Lower lobe of right lung (tissue), 2 donors: ENCODE results near the gene TOMM40L. TPM values are rescaled to one million over a fixed set of nuclear protein-coding genes. Genes with fewer than 3 reads are reported as not detected.

ENCODE experiments used
- ATAC-seq, 2 donors: fragments of 200-7000 bp; cut with Tn5 transposase; one replicate each; pipeline ENCODE4 v1.9.1; 2020 to 2022; ENCODE audit warnings: mild to moderate bottlenecking in 2 of 2, moderate library complexity in 2 of 2
- DNase-seq: peaks from one replicate; pipeline ENCODE4 v3.0.0-alpha.2; 2020
- H3K27ac ChIP-seq: fragments of 200-600 bp; one replicate; pipeline ENCODE4 v1.8.0; 2022
- H3K27me3 ChIP-seq: fragments of 200-600 bp; one replicate; pipeline ENCODE4 v1.8.0; 2022; ENCODE audit warnings: low read depth
- H3K36me3 ChIP-seq: fragments of 200-600 bp; one replicate; pipeline ENCODE4 v1.8.0; 2022; ENCODE audit warnings: mild to moderate bottlenecking
- H3K4me1 ChIP-seq: fragments of 200-600 bp; one replicate; pipeline ENCODE4 v1.8.0; 2022
- H3K4me3 ChIP-seq: fragments of 200-600 bp; one replicate; pipeline ENCODE4 v1.8.0; 2022; ENCODE audit warnings: mild to moderate bottlenecking
- H3K9me3 ChIP-seq: fragments of 200-600 bp; one replicate; pipeline ENCODE4 v1.8.0; 2022
- intact Hi-C: fragments of 100-400 bp; cut with DNase I; formaldehyde crosslinking; loops from one replicate; pipeline ENCODE4 v1.11.0; 2022
- total RNA-seq: library from RNA; stranded (reverse); fragmentation: NEBNext Ultra II Directional; extraction: Animal tissue kit (Norgen Biotek cat#: 25700); gene quantifications from one replicate; pipeline ENCODE4 v1.2.1, GENCODE V29; 2021
- TF ChIP-seq, protein P1 (sequence below): fragments of 200-600 bp; IDR thresholded peaks from one replicate; pipeline ENCODE4 v1.8.0; 2022; ENCODE audit warnings: antibody characterized with exemption, mild to moderate bottlenecking
- donor health status: DM: no; HTN: yes; CAD: no; lungs with severe emphysema.

Gene TOMM40L
- total RNA-seq, 1 donor from 2014 or later = 11.6 TPM

- peaks cover 20% of the 10 kb centered on the region for H3K36me3 ChIP-seq
- no peaks in the 10 kb centered on the region for H3K27me3 ChIP-seq
- peaks cover 25% of the 10 kb centered on the region for H3K4me1 ChIP-seq
- DNase-seq = no peak
- no peak overlapping the region for H3K27ac ChIP-seq
- no peaks in the 10 kb centered on the region for H3K9me3 ChIP-seq
- intact Hi-C loops = no loop called here
- no peak for ATAC-seq
- no peak overlapping the region for H3K4me3 ChIP-seq
- TF ChIP-seq, protein P1, sequence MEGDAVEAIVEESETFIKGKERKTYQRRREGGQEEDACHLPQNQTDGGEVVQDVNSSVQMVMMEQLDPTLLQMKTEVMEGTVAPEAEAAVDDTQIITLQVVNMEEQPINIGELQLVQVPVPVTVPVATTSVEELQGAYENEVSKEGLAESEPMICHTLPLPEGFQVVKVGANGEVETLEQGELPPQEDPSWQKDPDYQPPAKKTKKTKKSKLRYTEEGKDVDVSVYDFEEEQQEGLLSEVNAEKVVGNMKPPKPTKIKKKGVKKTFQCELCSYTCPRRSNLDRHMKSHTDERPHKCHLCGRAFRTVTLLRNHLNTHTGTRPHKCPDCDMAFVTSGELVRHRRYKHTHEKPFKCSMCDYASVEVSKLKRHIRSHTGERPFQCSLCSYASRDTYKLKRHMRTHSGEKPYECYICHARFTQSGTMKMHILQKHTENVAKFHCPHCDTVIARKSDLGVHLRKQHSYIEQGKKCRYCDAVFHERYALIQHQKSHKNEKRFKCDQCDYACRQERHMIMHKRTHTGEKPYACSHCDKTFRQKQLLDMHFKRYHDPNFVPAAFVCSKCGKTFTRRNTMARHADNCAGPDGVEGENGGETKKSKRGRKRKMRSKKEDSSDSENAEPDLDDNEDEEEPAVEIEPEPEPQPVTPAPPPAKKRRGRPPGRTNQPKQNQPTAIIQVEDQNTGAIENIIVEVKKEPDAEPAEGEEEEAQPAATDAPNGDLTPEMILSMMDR = no peak
These were observed 4.0 kb downstream of the TOMM40L start for GRCh38 chr1:161229896-161230295.

GRCh38 chr1:161230762-161231161 lies 4.9 kb downstream of the TOMM40L start:
- TF ChIP-seq, protein P1 = no peak
- H3K36me3 ChIP-seq = peaks cover 20% of the 10 kb centered on the region
- intact Hi-C loops = no loop called here

DNA sequence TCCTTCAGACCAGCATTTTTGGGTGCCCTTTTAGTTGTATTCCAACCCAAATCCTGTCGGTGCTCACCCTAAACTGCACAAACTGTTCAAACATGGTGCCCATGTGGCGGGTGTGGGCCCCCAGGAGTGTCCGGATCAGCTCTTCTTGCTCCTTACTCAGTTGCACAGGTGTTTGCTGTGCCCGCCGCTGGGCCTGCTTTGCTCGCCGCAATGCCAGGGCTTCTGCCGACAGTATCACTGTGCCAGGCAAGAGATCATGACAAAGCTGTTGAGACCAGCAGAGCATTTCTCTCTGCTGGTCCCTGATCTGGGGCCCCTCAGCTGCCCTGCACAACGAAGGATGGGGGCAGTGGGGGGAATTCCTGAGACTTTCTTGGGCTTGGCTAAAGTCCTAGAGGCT lies 7.2 kb downstream of the TOMM40L start:
- intact Hi-C loops = no loop called here
- Histone ChIP-seq H3K27me3 (no peaks in the 10 kb centered on the region), H3K4me3 (no peak overlapping the region), H3K4me1 (no peaks in the 10 kb centered on the region), H3K27ac (no peak overlapping the region), H3K36me3 (peaks cover 20% of the 10 kb centered on the region), H3K9me3 (no peaks in the 10 kb centered on the region)
- TF ChIP-seq, protein P1 = no peak
- DNase-seq (no peak), ATAC-seq (no peak)

More at GRCh38 chr1:161230762-161231161, 4.9 kb downstream of the TOMM40L start:
- H3K4me1 ChIP-seq = peaks cover 18% of the 10 kb centered on the region
- DNase-seq (no peak), ATAC-seq (no peak)
- no peak overlapping the region for H3K4me3 ChIP-seq
- H3K27me3 ChIP-seq = no peaks in the 10 kb centered on the region
- no peaks in the 10 kb centered on the region for H3K9me3 ChIP-seq
- H3K27ac ChIP-seq = no peak overlapping the region

- no peaks in the 10 kb centered on the region for H3K36me3 ChIP-seq
- ATAC-seq = no peak
- no peak for DNase-seq
- H3K27me3 ChIP-seq = no peaks in the 10 kb centered on the region
- intact Hi-C loops = no loop called here
- H3K4me1 ChIP-seq = no peaks in the 10 kb centered on the region
- no peaks in the 10 kb centered on the region for H3K9me3 ChIP-seq
- TF ChIP-seq, protein P1 = no peak
- H3K27ac ChIP-seq = no peak overlapping the region
- no peak overlapping the region for H3K4me3 ChIP-seq
These were observed 10.3 kb downstream of the TOMM40L start for GRCh38 chr1:161235957-161236775.

DNA sequence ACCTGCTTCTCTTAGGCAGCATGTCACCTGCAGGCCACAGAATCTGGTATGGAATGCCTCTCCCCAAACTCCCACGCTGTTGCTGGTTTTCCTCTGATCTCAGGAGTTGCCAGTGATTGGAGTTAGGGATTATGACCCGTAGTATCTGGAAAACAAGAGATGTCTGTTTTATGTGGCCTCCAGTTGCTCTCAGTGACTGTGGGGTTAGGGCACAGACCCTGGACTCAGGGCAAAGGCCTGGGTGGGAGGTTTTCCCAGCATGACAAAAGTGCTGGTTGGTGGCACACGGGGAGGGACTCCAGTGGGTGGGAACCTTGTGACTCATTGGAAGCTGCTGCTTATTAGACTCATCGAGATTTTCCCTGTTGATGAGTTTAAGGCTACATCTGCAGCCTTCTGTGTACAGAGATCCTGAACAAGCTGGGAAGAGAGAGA lies 12.2 kb downstream of the TOMM40L start, which contains the start of gene NR1I3:
Gene NR1I3 (minus strand): TSS at position 165 of the 435 bp plus-strand sequence. CDS start 1,638 bp downstream, outside the sequence.
- Histone ChIP-seq H3K9me3 (no peaks in the 10 kb centered on the region), H3K27ac (no peak within 1 kb of the TSS), H3K4me3 (no peak within 1 kb of the TSS), H3K4me1 (no peaks in the 10 kb centered on the region), H3K27me3 (no peaks in the 10 kb centered on the region), H3K36me3 (no peaks in the 10 kb centered on the region)
- intact Hi-C loops = no loop called here
- ATAC-seq (no peak), DNase-seq (no peak)
- TF ChIP-seq, protein P1 = no peak
